Thymus (tissue), 2 donors: Measurements from ENCODE around the gene P3H2. TPM values are rescaled to one million over a fixed set of nuclear protein-coding genes. Genes with fewer than 3 reads are reported as not detected.

Experiments used
- polyA plus RNA-seq: library from polyadenylated mRNA; stranded (reverse); fragments of 200-250 nt; gene quantifications from one replicate; pipeline ENCODE4 v1.2.3, GENCODE V29; 2013
- total RNA-seq: library from RNA; stranded (reverse); fragments of 120-200 nt; gene quantifications from one replicate; pipeline ENCODE4 v1.2.4, GENCODE V29; 2013
- donor health status: healthy.

Gene P3H2
- total and polyA plus RNA-seq, 2 donors = 5.9 to 8.0 TPM

Other genes with a start within 250 kb of the P3H2 start
- gene CLDN1, start 201.5 kb upstream of the P3H2 start, total RNA-seq = 9.5 TPM
- gene CLDN1, start 201.5 kb upstream of the P3H2 start, polyA plus RNA-seq = 62.2 TPM